ENCODE results near the gene KCNIP1. TPM values are rescaled to one million over a fixed set of nuclear protein-coding genes. Genes with fewer than 3 reads are reported as not detected.

KCNIP1 gene
- total RNA-seq, 4 donors from 2014 or later, result not detected

DNA sequence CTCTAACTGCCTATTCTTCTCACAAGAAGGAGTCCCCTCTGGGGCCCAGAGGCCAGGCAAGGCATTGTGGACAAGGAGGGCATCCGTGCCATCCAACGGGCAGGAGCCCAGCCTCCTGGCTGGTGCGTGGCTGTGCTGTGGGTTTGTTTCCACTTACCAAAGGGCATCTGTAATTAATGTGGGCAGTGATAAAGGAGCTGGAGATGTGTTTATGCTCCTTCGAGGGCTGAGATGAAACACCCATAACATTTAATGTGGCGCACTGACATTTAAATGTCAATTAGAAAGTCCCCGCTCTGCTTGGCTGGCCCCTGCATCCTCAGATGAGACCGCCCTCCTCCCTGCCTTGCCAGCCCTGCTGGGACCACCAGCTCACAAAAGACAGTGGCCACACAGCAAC is 57.1 kb downstream of the KCNIP1 start:
- TF ChIP-seq POLR2A (IDR thresholded peaks at IDR 0.05) (no peak), CTCF (IDR thresholded peaks at IDR 0.05) (no peak)
- Histone ChIP-seq H3K9me3 (no peaks in the 10 kb centered on the region), H3K4me3 (no peak overlapping the region), H3K27ac (no peak overlapping the region), H3K36me3 (no peaks in the 10 kb centered on the region), H3K4me1 (no peaks in the 10 kb centered on the region), H3K27me3 (peaks cover 0 to 24% (median 0%) of the 10 kb centered on the region in 4 donors)
- 84 to 87% methylated on average over 6 to 7 of the region's 7 CpGs for WGBS, 2 donors
- DNase-seq, result no peak
- intact Hi-C loops (cut with DNase I), result no loop called here

GRCh38 chr5:170562166-170562874 is 58.5 kb downstream of the KCNIP1 start:
- intact Hi-C loops (cut with DNase I), result no loop called here
- no peak overlapping the region for H3K27ac ChIP-seq
- H3K27me3 ChIP-seq, result peaks cover 0 to 24% (median 0%) of the 10 kb centered on the region in 4 donors
- no peaks in the 10 kb centered on the region for H3K9me3 ChIP-seq
- no peak for TF ChIP-seq CTCF (IDR thresholded peaks at IDR 0.05)
- TF ChIP-seq POLR2A (IDR thresholded peaks at IDR 0.05), result no peak
- 63 to 79% methylated on average over 5 to 6 of the region's 6 CpGs for WGBS, 2 donors
- DNase-seq, result no peak
- no peaks in the 10 kb centered on the region for H3K4me1 ChIP-seq
- no peaks in the 10 kb centered on the region for H3K36me3 ChIP-seq
- no peak overlapping the region for H3K4me3 ChIP-seq

DNA sequence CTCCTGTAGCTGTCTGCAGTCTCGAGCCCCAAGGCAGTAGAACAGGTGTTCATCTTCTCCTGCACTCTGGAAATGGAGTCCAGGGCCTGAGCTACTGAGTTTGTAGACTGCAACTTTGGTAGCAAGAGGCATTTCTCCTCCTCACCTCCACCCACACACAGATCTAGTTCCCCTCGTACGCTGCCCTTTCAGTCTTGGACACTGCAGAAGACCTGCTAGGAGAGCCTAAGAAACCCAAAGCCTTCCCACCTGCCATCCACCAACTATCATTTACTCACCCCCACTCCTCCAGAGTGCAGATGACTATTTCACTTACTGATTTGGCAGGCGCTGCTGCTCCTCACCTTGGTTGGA is 59.0 kb downstream of the KCNIP1 start:
- no peak overlapping the region for H3K4me3 ChIP-seq
- TF ChIP-seq CTCF (IDR thresholded peaks at IDR 0.05), result no peak
- no peak for TF ChIP-seq POLR2A (IDR thresholded peaks at IDR 0.05)

GRCh38 chr5:170563824-170564567 is 60.2 kb downstream of the KCNIP1 start:
- DNase-seq, result no peak
- intact Hi-C loops (cut with DNase I), result no loop called here
- 77 to 78% methylated on average over 12 of the region's 12 CpGs for WGBS, 2 donors

More for the DNA sequence above, 59.0 kb downstream of the KCNIP1 start:
- intact Hi-C loops (cut with DNase I), result no loop called here
- no peak for DNase-seq
- Histone ChIP-seq H3K4me1 (no peaks in the 10 kb centered on the region), H3K27me3 (peaks cover 0 to 24% (median 0%) of the 10 kb centered on the region in 4 donors), H3K9me3 (no peaks in the 10 kb centered on the region), H3K27ac (no peak overlapping the region), H3K36me3 (no peaks in the 10 kb centered on the region)
- WGBS, 2 donors, result 78 to 81% methylated on average over 3 to 4 of the region's 4 CpGs

More at GRCh38 chr5:170563824-170564567, 60.2 kb downstream of the KCNIP1 start:
- H3K36me3 ChIP-seq, result no peaks in the 10 kb centered on the region
- H3K4me1 ChIP-seq, result no peaks in the 10 kb centered on the region
- peaks cover 0 to 28% (median 0%) of the 10 kb centered on the region in 4 donors for H3K27me3 ChIP-seq
- no peaks in the 10 kb centered on the region for H3K9me3 ChIP-seq
- no peak overlapping the region for H3K27ac ChIP-seq
- no peak overlapping the region for H3K4me3 ChIP-seq
- TF ChIP-seq CTCF (IDR thresholded peaks at IDR 0.05) (no peak), POLR2A (IDR thresholded peaks at IDR 0.05) (no peak)

Measured in esophagus squamous epithelium (tissue), 5 donors.